ENCODE data around the gene CTU2.

DNA sequence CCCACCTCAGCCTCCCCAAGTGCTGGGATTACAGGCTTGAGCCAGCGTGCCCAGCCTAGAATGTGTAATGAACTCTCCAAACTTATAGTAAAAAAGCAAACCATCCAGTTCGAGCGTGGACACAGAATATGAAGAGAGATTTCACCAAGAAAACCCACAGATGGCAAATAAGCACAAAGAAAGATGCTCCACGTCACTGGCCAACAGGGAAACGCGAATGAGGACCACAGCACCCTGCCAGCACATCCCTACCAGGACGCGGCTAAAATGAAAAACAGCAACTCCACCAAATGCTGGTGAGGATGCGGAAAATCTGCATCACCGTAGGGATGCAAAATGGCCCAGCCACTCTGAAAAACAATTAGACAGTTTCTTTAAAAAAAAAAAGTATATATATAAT is 44.8 kb upstream of the CTU2 start:
- TF ChIP-seq POLR2A (IDR thresholded peaks at IDR 0.05) (no peak), POLR2AphosphoS5 (IDR thresholded peaks at IDR 0.05) (no peak)
- TF ChIP-seq, protein P1, sequence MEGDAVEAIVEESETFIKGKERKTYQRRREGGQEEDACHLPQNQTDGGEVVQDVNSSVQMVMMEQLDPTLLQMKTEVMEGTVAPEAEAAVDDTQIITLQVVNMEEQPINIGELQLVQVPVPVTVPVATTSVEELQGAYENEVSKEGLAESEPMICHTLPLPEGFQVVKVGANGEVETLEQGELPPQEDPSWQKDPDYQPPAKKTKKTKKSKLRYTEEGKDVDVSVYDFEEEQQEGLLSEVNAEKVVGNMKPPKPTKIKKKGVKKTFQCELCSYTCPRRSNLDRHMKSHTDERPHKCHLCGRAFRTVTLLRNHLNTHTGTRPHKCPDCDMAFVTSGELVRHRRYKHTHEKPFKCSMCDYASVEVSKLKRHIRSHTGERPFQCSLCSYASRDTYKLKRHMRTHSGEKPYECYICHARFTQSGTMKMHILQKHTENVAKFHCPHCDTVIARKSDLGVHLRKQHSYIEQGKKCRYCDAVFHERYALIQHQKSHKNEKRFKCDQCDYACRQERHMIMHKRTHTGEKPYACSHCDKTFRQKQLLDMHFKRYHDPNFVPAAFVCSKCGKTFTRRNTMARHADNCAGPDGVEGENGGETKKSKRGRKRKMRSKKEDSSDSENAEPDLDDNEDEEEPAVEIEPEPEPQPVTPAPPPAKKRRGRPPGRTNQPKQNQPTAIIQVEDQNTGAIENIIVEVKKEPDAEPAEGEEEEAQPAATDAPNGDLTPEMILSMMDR (IDR thresholded peaks at IDR 0.05) = no peak

Measured in breast epithelium (tissue), 3 donors.